ENCODE data around the gene TSPOAP1.
A peak's percentile ranks its signal among the peaks of the same experiment; 100 is the strongest.

TSPOAP1 gene

DNA sequence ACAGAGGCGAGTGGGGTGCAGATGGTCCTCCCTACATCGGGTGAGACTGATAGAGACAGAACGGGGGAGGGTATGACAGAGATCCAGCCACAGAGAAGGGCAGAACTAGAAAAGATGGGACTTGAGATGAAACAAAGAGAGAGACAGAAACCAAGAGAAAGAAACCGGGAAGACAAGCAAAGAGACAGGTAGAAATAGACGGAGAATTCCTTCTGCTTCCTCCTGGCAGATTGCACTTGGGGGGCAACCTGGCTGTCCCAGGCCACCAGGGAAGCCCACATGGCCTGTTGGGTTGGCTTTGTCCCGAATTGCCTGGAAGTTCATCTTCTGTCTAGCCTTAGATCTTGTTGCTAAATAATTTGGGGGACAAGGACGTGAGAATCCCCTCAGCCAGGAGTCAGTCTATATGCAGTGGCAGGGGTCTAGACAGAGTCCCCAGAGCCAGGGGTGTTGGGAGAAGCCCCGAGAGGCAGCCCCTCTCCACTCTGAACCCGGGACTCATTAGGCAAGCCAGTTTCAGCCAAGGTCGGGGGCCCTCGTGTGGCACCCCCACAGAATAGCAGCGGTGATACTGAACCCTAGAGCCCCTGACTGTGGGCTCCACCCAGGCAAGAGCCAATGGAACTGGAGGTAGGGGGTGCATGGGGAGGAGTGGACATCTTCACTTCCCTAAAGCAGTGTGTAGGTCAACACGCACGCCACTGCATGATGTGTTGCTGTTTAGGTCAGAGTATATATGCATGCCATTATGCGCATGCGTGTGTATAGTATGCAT lies 627 bp upstream of the TSPOAP1 start:
- DNase-seq: peak; percentile 89

DNA sequence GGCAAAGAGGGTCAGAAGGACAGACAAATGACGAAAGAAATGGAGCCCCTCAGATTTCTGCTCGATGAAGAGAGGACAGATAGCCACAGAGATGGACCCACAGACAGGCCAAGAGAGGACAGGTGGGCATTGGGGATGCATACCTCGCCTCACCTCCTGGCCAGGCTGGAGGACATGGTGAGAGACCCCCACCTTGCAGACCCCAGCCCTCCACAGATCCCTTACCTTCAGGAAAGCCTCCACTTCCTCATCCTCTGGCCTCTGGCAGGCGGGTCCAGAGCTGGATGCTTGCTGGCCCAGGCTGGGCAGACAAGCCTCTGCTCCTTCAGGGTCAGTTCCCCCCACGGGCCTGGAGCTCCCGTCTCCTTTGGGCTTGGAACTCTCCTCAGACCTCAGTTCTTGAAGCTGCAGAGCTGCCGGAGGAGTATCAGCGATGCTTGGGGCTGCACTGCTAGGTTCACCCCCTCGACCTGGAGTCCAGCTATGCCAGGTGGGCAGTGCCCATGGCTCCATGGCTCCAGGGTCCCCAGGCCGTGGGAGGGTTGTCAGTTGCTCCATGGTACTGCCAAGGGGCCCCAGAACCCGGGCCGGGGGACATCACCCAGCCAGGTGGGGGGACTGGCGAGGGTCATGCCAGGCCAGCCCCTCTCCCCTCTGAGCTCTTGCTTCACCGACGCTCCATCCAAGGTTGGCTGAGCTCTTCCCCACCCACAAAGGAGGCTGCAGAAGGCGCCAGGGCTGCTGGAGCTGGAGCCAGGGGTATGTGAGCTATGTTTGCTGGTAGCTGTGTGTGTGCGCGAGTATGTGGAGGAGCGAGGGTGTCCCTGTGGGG lies 1.0 kb downstream of the TSPOAP1 start:
- DNase-seq: no peak

DNA sequence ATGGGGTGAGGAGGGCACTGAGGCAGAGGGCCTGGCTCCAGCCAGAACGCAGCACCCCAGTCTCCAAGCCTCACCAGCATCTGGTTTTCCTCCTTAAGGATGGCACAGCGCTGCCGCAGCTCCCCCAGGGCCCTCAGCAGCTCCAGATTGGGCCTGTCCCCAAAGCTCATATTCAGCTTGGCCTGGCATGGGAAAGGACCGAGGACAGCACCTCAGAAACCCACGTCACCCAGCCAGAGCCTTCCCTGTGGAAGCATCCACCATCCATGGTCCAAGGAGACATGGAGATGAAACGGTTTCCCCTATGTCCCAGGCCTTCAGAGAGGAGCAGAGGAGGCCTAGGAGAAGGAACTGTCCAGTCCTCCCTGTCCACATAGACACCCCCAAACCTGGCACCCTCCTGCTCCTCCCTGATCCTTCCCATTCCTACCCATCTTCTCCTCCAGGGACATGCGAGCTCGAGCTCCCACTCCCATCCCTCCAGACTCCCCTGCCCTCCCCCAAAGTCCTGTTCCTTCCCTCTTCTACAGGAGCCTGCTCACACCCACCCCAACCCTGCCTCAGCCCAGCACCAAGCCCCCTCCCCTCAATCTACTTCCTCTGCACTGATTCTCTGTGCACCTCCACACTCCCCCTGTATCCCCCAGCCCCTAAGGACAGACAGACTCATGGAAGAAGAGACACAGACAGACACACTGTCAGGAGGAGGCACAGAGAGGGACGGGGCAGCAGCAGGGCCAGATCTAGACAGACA lies 1.8 kb downstream of the TSPOAP1 start:
- DNase-seq: no peak

DNA sequence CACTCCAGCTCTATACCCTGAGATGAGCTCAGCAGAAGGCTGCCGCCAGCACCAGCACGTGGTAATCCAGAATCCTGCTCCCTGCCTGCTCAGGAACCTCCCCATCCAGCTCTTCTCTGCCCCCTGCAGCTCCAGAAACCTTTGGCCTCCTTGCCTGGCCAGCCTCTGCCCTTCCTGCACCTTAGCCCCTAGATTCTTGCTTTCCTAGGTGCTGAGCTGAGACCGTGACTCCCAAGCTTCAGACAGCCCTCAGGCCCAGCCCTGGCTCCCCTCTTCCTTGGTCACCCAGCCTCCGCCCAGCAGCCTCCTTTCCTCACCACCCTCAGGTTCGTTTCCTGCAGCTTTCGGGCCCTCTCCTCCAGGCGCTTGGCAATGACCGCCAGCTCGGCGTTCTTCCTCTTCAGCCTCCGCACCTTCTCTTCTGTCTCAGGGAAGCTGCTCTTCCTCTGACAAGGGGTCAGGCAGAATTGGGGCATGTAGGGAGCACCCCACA lies 2.6 kb downstream of the TSPOAP1 start:
- DNase-seq: no peak

DNA sequence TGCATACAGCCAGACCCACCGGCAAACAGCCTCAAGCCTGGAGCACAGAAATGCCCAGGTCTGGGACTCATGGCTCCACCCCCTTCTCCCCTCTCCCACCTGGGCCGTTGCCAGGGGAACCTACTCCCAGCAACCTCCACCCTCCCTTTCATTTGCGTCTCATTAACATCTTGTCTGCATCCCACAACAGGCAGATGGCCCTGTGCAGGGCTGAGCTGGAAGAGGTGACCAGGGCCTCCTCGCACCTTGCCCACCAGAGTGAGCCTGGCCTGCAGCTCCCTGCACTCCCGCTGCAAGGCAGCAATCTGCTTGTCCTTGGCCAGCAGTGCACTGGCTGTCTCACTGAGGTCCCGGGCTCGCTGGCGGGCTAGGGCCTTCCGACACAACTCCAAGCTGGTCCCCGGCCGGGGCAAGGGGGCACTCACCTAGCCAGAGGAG lies 3.3 kb downstream of the TSPOAP1 start:
- no peak for DNase-seq

DNA sequence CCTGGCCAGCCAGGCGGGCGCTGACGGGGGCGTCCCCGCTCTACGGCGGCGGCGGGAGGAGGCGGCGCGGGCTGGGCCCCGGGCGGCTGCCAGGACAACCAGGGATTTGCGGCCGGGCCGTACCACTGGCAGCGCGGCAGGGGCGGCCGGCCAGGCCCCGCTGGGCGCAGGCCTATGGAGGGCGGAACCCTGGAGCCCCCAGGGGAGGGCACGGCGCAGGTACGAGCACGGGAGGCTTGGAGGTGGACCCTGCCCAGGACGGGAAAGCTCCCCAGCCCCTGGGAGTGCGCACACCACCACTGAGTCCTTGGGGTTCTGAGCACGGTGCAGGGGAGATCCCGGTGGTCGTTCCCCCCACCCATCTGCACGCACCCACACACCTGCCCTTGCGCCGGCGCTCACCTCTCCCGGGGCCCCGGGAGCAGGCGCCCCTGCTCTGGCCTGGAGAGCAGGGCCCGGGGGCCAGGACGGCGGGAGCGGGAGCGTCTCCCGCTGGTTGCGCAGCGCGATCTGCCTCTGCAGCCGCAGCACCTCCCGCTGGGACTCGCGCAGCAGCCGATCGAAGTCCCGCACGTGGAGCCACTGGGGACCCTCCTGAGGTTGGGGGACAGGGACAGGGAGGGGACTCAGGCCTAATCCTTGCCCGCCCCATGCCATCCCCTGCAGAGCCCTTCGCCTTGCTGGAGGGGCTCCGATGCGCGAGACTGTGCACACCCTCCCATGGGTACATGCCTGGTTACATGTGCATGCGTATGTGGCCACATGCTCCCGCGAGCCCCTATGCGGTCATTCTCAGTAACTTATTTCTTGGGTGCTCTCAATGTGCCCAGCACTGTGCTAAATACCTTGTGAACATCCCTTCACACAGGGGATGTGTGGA lies 3.9 kb downstream of the TSPOAP1 start:
- no peak for DNase-seq

DNA sequence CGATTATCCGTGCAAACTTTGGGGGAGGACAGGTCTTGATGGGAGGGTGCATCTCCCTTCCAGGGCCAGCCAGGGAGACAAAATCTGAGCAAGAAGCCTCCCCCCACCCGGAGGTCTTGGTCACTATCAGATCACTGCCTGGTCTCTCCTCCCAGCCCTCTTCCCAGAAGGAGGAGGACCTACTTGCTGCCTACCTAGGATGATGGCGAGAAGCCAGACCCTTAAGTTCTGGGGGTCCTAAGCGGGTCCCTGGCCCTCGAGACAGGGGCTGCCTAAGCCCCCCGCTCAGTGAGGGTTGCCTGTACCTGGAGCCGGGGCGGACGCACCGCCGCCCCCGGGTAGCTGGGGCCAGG lies 4.6 kb downstream of the TSPOAP1 start:
- DNase-seq: no peak

DNA sequence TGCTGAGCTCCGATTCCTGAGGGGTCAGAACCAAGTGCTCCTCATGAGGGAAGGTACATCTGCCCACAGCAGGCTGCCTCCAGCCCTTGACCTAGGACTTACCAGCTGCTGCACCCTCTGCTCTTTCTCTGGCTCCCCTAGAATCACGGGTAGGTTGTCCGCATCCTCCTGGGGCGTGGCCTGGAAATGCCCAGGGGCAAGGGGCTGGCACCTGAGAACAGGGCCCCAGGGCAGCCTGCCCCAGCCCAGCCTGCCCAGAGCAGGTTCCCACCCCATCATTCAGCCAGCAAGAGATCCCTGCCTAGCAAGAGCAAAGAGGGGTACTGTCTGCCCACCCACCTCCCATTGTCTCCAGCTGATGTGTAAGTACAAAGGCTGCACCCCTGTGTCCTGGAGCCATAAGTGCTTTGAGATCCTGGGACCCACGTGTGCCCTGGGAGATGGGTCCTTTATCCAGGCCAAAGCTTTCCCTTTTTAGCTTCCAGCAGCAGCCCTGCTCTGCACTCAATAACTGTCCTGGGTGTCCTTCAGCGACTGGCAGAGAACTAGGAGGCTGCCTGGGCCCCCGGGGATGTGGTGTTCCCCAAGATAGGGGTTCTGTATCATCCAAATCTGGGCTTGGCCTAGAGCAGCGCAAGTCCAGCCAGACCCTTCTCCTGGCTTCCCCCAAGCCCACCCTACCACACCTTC lies 5.1 kb downstream of the TSPOAP1 start:
- DNase-seq: no peak

DNA sequence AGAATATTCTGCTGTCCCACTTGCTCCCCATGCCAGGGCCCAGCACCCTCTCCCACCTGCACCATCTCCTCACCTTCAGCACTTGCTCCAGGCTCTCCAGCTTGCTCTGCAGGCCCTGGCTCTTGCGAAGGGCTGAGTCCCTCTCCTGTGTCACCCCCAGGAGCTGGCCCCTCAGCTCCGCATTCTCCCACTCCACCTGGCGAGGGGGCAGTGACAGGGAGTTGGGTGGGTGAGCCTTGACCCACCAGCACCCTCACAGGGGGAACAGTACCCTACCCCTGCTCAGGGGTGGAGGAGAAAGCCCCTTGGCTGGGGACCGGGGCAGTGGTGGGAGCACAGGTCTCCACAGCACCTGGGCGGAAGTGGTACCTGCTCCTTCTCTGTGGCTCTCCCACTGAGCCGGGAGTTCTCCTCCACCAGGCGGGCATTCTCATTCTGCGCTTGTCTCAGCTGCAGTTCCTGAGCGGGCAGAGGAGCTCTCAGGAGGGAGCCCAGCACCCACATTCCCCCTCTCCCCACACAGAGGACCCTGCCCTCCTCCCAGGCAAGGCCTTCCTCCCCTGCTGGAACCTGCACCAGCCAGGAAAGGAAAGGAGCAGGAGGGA lies 5.9 kb downstream of the TSPOAP1 start:
- no peak for DNase-seq

DNA sequence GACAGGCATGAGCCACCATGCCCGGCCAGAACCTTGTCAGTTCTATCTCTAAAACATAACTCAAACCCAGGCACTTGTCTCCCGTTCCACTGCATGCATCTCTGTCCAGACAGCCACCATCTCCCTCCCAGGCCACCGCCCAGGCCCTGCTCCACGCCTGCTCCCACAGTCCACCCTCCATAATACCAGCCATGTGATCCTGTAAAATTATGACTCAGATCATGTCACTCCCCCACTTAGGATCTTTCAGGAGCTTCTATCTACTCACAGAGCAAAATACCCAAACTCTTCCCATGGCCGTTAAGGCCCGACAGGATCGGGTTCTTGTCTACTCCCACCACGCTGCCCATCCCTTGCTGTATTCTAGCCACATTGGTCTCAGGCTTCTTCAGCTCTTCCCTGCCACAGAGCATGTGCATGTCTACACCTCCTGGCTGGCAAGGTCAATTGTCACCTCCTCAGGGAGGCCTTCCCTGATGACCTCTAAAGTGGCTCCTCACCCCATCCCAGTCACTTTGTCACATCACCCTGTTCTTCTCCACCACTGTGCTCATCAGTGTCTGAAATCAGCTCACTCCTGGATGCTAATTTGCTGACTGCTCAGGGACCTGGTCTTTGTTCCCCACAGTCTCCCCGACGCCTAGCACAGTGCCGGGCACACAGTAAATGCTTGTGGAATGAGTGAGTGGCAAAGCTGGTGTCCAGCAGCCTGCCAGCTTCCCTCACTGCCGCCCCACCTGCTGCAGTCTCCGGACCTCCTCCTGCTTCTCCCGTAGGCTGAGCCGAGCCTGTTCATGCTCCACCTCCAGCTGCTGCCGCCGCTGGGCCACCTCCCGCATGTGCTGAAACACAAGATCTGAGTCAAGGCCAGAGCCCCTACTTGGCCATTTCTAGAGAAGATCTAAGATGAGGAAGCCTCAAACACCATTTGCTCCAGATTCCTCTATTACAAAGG lies 6.7 kb downstream of the TSPOAP1 start:
- no peak for DNase-seq

DNA sequence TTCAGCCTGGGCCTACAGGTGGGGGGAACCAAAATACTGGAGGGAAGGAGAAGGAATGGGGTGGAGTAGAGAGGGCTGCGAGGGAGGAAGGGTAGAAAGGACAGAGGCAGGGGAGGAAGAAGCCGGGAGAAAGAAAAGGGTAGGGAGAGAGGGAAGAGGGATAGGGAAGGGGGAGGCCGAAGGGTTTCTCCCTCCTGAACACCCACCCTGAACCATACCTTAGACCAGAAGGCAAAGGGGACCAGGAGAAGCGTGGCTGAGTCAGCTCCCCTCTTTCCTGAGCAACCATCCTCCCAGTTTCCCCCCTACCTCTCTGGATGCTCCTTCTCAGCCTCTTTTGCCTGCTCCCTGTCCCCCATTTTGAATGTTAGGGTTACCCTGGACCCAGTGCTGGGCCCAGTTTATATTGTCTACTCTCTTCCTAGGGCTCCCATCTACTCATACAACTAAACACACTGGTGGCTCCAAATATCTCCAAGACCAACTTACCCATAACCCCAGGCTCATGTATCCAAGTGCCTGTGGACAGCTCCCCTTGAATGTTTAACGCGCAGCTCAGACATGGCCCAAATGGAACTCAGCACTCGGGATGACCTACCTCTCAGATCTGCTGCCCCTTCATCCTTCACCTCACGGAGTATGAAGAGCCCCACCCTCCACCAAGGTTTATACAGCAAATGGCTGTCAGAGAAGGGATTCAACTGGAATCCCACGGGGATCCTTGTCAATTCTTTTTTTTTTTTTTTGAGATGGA lies 7.8 kb downstream of the TSPOAP1 start:
- no peak for DNase-seq

DNA sequence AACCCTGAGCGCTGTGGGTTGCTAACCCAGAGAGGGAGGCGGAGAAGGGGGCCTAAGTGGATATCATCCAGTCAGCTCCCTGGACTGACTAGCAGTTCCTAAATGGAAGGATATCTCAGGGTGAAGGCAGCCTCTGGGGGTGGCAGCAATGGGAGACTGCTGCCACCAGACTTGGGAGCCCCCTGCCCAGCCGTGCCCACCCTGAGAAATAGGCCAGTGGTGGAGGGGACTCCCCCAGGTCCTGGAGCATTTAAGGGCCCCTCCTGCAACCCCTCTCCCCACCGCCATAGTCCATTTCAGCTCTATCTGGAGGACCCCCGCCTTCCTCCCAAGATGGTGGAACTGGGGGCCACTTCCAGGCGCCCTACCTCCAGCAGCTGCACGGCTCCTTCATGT lies 8.4 kb downstream of the TSPOAP1 start:
- DNase-seq: no peak

DNA sequence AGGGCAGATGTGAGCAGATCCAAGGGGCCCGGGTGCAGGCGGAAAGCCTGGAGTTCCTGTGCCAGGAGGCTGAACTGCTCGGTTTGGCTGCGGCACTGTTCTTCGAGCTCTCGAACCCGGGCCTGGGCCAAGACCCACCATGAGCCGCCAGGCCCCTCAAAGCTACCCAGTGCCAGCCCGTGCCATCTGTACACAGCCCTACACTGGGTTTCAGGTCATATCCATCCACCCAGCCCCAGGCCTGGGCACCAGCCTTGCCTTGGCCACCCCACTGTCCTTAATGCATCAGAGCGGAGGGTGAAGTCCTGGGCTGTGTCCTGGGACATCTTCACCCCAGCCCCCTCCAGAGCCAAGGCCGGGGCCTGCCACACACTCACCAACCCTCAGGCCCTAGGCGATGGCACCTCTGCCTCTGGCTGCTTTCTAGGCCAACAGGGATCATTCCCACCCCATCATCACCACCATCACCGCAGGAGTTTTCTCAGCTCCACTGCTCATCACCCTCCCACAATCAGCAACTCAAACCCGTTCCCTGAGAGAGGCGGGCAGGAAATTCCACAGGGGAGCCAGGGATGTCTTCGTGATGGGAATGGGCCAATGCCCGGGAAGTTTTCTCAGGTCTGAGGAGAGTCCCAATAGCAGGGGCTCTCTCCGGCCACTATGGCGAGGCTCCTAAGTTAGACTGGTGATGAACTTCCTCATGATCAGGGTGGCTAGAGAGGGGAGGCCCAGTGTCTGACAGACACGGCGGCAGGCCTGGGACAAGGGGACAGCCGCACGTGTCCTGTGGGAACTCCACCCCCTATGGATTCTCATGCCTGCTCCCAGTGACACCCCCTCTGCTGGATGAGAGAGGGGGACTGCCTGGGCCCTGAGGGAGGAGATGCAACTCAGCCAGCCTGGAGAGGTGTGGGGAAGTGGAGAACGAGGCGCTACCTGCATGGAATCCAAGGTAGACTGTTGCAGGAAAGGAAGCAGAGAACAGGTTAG lies 9.1 kb downstream of the TSPOAP1 start:
- no peak for DNase-seq

DNA sequence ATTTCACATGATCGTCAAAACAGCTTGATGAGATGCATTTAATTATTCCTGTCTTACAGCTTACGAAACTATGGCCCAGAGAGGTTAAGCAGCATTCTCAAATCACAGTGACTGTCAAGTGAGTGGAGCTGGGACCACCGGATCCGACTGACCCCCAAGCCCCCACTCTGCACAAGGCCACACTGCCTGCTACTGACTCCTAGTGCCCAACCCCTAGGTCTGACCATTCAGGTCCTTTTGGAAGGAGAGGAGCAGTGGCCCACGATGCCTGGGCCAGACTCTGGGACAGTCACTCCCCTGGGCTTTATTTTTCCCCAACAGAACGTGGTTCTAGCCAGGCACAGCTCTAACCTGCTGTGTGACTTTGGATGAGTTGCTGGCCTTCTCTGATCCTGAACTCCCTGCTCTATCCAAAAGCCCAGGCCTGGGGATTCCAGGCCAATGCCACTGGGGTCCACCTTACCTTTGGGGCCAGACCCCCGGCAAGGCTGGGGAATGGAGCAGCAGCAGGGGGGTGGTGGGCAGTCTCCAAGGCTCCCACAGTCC lies 9.9 kb downstream of the TSPOAP1 start:
- DNase-seq: no peak

DNA sequence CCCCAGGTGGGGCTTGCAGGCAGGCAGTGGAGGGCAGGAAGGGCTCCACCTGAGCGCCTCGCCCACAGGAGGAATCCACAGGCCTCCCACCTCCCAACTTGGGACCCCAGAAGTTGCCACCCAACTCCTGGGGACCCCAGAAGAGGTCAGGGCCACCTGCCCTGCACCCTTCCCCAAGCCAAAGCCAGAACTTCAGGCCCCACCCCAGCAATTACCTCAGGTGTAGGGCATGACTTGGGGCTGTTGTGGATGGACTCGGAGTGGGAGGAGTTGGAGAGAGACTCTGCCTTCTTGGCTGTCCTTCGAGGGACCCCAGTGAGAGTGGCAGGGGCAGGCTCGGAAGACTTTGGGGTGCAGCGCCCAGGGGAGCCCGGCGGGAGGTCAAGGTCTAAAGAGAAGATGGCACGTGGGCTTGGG lies 10.5 kb downstream of the TSPOAP1 start:
- DNase-seq: no peak

DNA sequence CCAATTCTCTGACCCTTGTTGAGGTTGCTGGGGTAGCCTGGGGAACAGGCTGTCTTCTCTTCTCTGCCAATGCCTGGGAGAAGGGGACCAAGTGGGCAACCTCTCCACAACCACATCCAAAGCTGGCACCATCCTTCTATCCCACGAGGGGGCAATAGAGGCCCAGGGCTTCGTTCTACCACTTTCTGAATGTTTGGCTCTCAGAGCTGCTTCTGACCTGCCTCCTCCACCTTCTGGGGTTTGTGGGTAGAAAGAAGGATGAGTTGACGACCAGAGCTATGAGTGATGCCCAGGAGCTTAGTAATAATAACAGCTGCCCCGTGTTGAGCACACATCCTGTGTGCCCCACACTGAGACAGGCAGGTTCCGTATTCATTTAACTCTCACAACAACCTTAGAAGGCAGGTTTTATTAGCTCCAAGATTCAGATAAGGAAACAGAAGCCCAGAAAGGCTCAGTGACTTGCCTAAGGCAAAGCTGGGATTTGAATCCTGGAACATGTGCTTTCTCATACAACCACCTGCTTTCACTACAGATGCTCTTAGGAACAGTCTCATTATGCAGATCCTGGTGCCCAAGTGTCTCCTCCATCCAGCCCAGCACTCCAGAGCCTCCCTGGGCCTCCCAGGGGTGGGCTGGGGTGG lies 11.1 kb downstream of the TSPOAP1 start:
- DNase-seq: peak; percentile 32

All from NK-92 treated with Interleukin-12 subunit alpha and Interleukin-12 subunit beta, amount 100 ng/mL, for 24 hours (cell line).